ENCODE results near the gene SLC9A3.
"Not testable (repeated sequence)": the region's sequence is repeated elsewhere in the genome, so short reads cannot be mapped to it uniquely, and the experiment has no call there.

The SLC9A3 gene

GRCh38 chr5:523441-524222 is 617 bp downstream of the SLC9A3 start:
- DNase-seq, result no peak

- DNase-seq, result no peak
These were observed 1.3 kb downstream of the SLC9A3 start for GRCh38 chr5:522899-523440.

- DNase-seq, result no peak
These were observed 2.1 kb downstream of the SLC9A3 start for GRCh38 chr5:522116-522515.

- no peak for DNase-seq
These were observed 2.6 kb downstream of the SLC9A3 start for GRCh38 chr5:521680-522079.

GRCh38 chr5:520850-521226 is 3.4 kb downstream of the SLC9A3 start:
- no peak for DNase-seq

GRCh38 chr5:520196-520849 is 3.9 kb downstream of the SLC9A3 start:
- no peak for DNase-seq

GRCh38 chr5:518721-519120 is 5.5 kb downstream of the SLC9A3 start:
- DNase-seq, result no peak

- DNase-seq, result no peak
These were observed 6.6 kb downstream of the SLC9A3 start for GRCh38 chr5:517535-518100.

GRCh38 chr5:516980-517379 is 7.3 kb downstream of the SLC9A3 start:
- no peak for DNase-seq

GRCh38 chr5:516338-516925 is 7.8 kb downstream of the SLC9A3 start:
- DNase-seq, result no peak

- DNase-seq, result no peak
These were observed 8.9 kb downstream of the SLC9A3 start for GRCh38 chr5:515273-515836.

GRCh38 chr5:514673-515072 is 9.6 kb downstream of the SLC9A3 start:
- no peak for DNase-seq

GRCh38 chr5:514101-514485 is 10.2 kb downstream of the SLC9A3 start:
- no peak for DNase-seq

- DNase-seq, result no peak
These were observed 10.8 kb downstream of the SLC9A3 start for GRCh38 chr5:513216-514100.

GRCh38 chr5:511476-511875 is 12.8 kb downstream of the SLC9A3 start:
- no peak for DNase-seq

- no peak for DNase-seq
These were observed 13.7 kb downstream of the SLC9A3 start for GRCh38 chr5:510521-510920.

- no peak for DNase-seq
These were observed 14.6 kb downstream of the SLC9A3 start for GRCh38 chr5:509611-510185.

- DNase-seq, result not testable (repeated sequence)
These were observed 16.2 kb downstream of the SLC9A3 start for GRCh38 chr5:507986-508575.

- no peak for DNase-seq
These were observed 18.2 kb downstream of the SLC9A3 start for GRCh38 chr5:505951-506525.

GRCh38 chr5:504326-505154 is 19.7 kb downstream of the SLC9A3 start:
- DNase-seq, result no peak

Data from NCI-H446 treated with DMSO at 0.1 percent for 48 hours (cell line).